Kidney epithelial cell (primary cell): Measurements from ENCODE around the gene CPSF3. TPM values are rescaled to one million over a fixed set of nuclear protein-coding genes. Genes with fewer than 3 reads are reported as not detected.

ENCODE experiments used
- DNase-seq: peaks from one replicate; pipeline ENCODE4 v3.0.0-alpha.2; 2010; ENCODE audit warnings: low read depth
- H3K27me3 ChIP-seq: 2 replicates; pipeline ENCODE4 v1.6.0; 2011; ENCODE audit warnings: low read length; ENCODE audit not compliant: control insufficient read depth, insufficient read depth
- H3K36me3 ChIP-seq: 2 replicates; pipeline ENCODE4 v1.5.1; 2011; ENCODE audit warnings: low read length; ENCODE audit not compliant: control insufficient read depth, insufficient read depth
- H3K4me3 ChIP-seq: 2 replicates; pipeline ENCODE4 v1.5.1; 2011; ENCODE audit warnings: low read depth, mild to moderate bottlenecking, control low read depth, low read length
- CTCF ChIP-seq: IDR thresholded peaks from 2 replicates; pipeline ENCODE4 v1.5.1; 2011; ENCODE audit warnings: mild to moderate bottlenecking, moderate library complexity, low read length, control low read depth, inconsistent platforms; ENCODE audit not compliant: insufficient read depth, poor library complexity, severe bottlenecking
- total RNA-seq: library from RNA; depleted of rRNA; stranded (reverse); fragments of >200 nt; gene quantifications from 2 replicates; pipeline ENCODE4 v1.2.3, GENCODE V29; 2015

CPSF3 gene
- total RNA-seq, 1 donor from 2014 or later = 43.1 TPM

- H3K36me3 ChIP-seq = peaks cover 2% of the 10 kb centered on the region
Measured at GRCh38 chr2:9419541-9419940, 3.9 kb upstream of the CPSF3 start.

GRCh38 chr2:9420495-9420894 lies 3.0 kb upstream of the CPSF3 start:
- Histone ChIP-seq H3K36me3 (peaks cover 2% of the 10 kb centered on the region), H3K4me3 (no peak overlapping the region), H3K27me3 (no peaks in the 10 kb centered on the region)
- TF ChIP-seq CTCF = no peak
- no peak for DNase-seq

More at GRCh38 chr2:9419541-9419940, 3.9 kb upstream of the CPSF3 start:
- no peak overlapping the region for H3K4me3 ChIP-seq
- no peak for TF ChIP-seq CTCF
- DNase-seq = no peak
- H3K27me3 ChIP-seq = no peaks in the 10 kb centered on the region

- DNase-seq = no peak
- peak overlapping the region; percentile 66 for H3K4me3 ChIP-seq
- H3K36me3 ChIP-seq = no peaks in the 10 kb centered on the region
- H3K27me3 ChIP-seq = no peaks in the 10 kb centered on the region
- no peak for TF ChIP-seq CTCF
Measured at GRCh38 chr2:9422321-9423099, 944 bp upstream of the CPSF3 start.

- no peak for TF ChIP-seq CTCF
- DNase-seq = no peak
Measured at GRCh38 chr2:9423922-9424272, 443 bp downstream of the CPSF3 start.

GRCh38 chr2:9424447-9425164 lies 1.2 kb downstream of the CPSF3 start:
- Histone ChIP-seq H3K4me3 (peak overlapping the region; percentile 66), H3K36me3 (no peaks in the 10 kb centered on the region), H3K27me3 (no peaks in the 10 kb centered on the region)
- no peak for DNase-seq
- no peak for TF ChIP-seq CTCF

More at GRCh38 chr2:9423922-9424272, 443 bp downstream of the CPSF3 start:
- H3K4me3 ChIP-seq = peak overlapping the region; percentile 66
- no peaks in the 10 kb centered on the region for H3K27me3 ChIP-seq
- no peaks in the 10 kb centered on the region for H3K36me3 ChIP-seq
